Upper lobe of left lung (tissue), 6 donors: ENCODE results near the gene UBE2L5. TPM values are rescaled to one million over a fixed set of nuclear protein-coding genes. Genes with fewer than 3 reads are reported as not detected.
"Not testable (repeated sequence)": the region's sequence is repeated elsewhere in the genome, so short reads cannot be mapped to it uniquely, and the experiment has no call there.

ENCODE experiments used
- ATAC-seq, 2 donors: fragments of 200-7000 bp; cut with Tn5 transposase; one replicate each; pipeline ENCODE4 v1.9.1; 2022; ENCODE audit warnings: mild to moderate bottlenecking in 2 of 2, moderate library complexity in 2 of 2; ENCODE audit not compliant: low FRiP score in 2 of 2
- DNase-seq, 2 donors: peaks; one replicate each; pipeline ENCODE4 v3.0.0-alpha.2; 2019 to 2020
- H3K27ac ChIP-seq, 4 donors: fragments of 200-600 bp; sonication (generic); one replicate each; pipeline ENCODE4 v1.5.1; 2016 to 2019
- H3K27me3 ChIP-seq, 4 donors: fragments of 200-600 bp; sonication (generic); one replicate each; pipeline ENCODE4 v1.5.1; 2017 to 2019
- H3K36me3 ChIP-seq, 4 donors: fragments of 200-600 bp; sonication (generic); one replicate each; pipeline ENCODE4 v1.5.1; 2016 to 2019
- H3K4me1 ChIP-seq, 4 donors: fragments of 200-600 bp; sonication (generic); one replicate each; pipeline ENCODE4 v1.5.1; 2018 to 2019
- H3K4me3 ChIP-seq, 4 donors: fragments of 200-600 bp; sonication (generic); one replicate each; pipeline ENCODE4 v1.5.1; 2017 to 2019; ENCODE audit warnings: mild to moderate bottlenecking in 2 of 4, moderate library complexity in 1 of 4
- H3K9me3 ChIP-seq, 4 donors: fragments of 200-600 bp; sonication (generic); one replicate each; pipeline ENCODE4 v1.5.1; 2018 to 2019
- EP300 ChIP-seq, 4 donors: sonication (generic); formaldehyde crosslinking; IDR thresholded peaks; one replicate each; pipeline ENCODE4 v1.5.1; 2017; ENCODE audit warnings: antibody characterized with exemption in 4 of 4, control low read depth in 2 of 4
- POLR2A ChIP-seq, 4 donors: fragments of 450-650 bp; IDR thresholded peaks; one replicate each; pipeline ENCODE4 v1.5.1; 2016 to 2017; ENCODE audit warnings: antibody characterized with exemption in 4 of 4, mild to moderate bottlenecking in 2 of 4
- POLR2AphosphoS5 ChIP-seq, 2 donors: sonication (generic); formaldehyde crosslinking; IDR thresholded peaks; one replicate each; pipeline ENCODE4 v1.5.1; 2017; ENCODE audit warnings: antibody characterized with exemption in 2 of 2
- WGBS, 2 donors: methylation state at CpG; one replicate each; pipeline ENCODE4 v1.1.5; 2017 to 2018; 5-methylcytosine and 5-hydroxymethylcytosine counted together
- total RNA-seq, 6 donors: library from RNA; depleted of rRNA in 4 of 6; stranded (reverse); fragments of >200 nt in 4 of 6; gene quantifications; one replicate each; pipeline versions ENCODE4 v1.1.0 to v1.2.1, GENCODE V29; 2016 to 2021
- TF ChIP-seq, protein P1 (sequence below), 6 experiments: fragments of 450-650 bp in 4 of 6; fragments of 200-600 bp in 2 of 6; sonication (generic) in 2 of 6; IDR thresholded peaks; one replicate each; pipeline ENCODE4 v1.5.1; 2016 to 2019; ENCODE audit warnings: antibody characterized with exemption in 6 of 6
- donor health status: DM: no; HTN: no; CAD: no; lungs with moderate emphysema.
- donor health status: DM: no; HTN: yes; CAD: no; lungs with severe emphysema.

Gene UBE2L5
- total RNA-seq, 6 donors from 2014 or later, result not detected

DNA sequence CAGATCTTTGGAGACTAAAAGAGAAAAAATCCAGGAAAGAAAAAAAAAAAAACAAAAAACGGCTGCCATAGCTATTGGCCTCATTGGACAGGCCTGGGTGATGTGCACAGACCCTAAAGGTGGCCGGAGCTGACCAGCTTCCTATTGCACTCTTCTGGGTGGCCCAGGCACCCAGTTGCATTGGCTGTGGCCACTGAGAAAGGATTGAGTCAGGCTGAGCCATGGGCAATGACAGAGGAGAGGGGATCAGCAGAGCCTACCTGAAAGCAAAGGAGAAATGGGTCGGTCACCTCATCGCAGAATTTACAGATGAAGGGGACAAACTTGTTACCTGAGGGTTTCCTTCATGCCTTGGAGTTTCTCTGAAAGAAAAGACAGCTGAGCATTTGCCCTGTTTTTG is 26.1 kb downstream of the UBE2L5 start:
- H3K36me3 ChIP-seq, result no peaks in the 10 kb centered on the region
- TF ChIP-seq EP300 (IDR thresholded peaks at IDR 0.05), result no peak
- TF ChIP-seq POLR2A (IDR thresholded peaks at IDR 0.05), result no peak
- TF ChIP-seq POLR2AphosphoS5 (IDR thresholded peaks at IDR 0.05), result no peak
- TF ChIP-seq, protein P1, sequence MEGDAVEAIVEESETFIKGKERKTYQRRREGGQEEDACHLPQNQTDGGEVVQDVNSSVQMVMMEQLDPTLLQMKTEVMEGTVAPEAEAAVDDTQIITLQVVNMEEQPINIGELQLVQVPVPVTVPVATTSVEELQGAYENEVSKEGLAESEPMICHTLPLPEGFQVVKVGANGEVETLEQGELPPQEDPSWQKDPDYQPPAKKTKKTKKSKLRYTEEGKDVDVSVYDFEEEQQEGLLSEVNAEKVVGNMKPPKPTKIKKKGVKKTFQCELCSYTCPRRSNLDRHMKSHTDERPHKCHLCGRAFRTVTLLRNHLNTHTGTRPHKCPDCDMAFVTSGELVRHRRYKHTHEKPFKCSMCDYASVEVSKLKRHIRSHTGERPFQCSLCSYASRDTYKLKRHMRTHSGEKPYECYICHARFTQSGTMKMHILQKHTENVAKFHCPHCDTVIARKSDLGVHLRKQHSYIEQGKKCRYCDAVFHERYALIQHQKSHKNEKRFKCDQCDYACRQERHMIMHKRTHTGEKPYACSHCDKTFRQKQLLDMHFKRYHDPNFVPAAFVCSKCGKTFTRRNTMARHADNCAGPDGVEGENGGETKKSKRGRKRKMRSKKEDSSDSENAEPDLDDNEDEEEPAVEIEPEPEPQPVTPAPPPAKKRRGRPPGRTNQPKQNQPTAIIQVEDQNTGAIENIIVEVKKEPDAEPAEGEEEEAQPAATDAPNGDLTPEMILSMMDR (IDR thresholded peaks at IDR 0.05), result no peak
- ATAC-seq (no peak), DNase-seq (no peak)
- peaks cover 11 to 16% (median 14%) of the 10 kb centered on the region in 4 donors for H3K4me1 ChIP-seq
- no peak overlapping the region for H3K4me3 ChIP-seq
- H3K27me3 ChIP-seq, result no peaks in the 10 kb centered on the region
- H3K9me3 ChIP-seq, result no peaks in the 10 kb centered on the region
- 92 to 97% methylated on average over 4 of the region's 4 CpGs for WGBS, 2 donors
- no peak overlapping the region for H3K27ac ChIP-seq

DNA sequence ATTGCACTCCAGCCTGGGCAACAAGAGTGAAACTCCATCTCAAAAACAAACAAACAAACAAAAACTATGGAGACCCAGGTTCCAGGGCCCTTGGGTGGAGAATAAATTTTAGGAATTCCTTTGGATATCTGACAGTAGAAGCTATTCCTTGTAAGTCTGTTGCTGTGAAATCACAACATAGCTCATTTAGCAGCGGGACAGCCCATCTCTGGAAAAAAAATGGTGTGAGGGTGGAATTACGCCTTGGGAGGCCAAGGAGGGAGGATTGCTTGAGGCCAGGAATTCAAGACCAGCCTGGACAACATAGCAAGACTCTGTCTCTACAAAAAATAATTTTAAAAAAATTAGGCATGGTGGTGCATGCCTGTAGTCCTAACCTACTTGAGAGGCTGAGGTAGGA is 27.8 kb downstream of the UBE2L5 start:
- Histone ChIP-seq H3K36me3 (no peaks in the 10 kb centered on the region), H3K27ac (no peak overlapping the region), H3K4me1 (peaks cover 9 to 15% (median 13%) of the 10 kb centered on the region in 4 donors), H3K27me3 (no peaks in the 10 kb centered on the region), H3K9me3 (no peaks in the 10 kb centered on the region), H3K4me3 (no peak overlapping the region)
- 98 to 100% methylated on average over 2 of the region's 2 CpGs for WGBS, 2 donors
- DNase-seq (no peak), ATAC-seq (no peak)
- TF ChIP-seq POLR2AphosphoS5 (IDR thresholded peaks at IDR 0.05) (no peak), POLR2A (IDR thresholded peaks at IDR 0.05) (no peak), EP300 (IDR thresholded peaks at IDR 0.05) (no peak)
- TF ChIP-seq, protein P1 (IDR thresholded peaks at IDR 0.05), result no peak

DNA sequence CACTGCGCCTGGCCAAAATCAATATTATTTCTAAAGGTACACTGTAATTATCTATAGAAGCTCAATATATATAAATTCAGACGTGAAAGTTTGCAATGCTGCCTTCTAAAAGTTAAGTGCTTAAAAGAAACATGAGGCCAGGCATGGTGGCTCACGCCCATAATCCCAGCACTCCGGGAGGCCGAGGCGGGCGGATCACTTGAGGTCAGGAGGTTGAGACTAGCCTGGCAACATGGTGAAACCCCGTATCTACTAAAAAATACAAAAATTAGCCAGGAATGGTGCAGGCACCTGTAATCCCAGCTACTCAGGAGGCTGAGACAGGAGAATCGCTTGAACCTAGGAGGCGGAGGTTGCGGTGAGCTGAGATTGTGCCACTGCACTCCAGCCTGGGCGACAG is 29.2 kb downstream of the UBE2L5 start:
- DNase-seq, result peak in 1 of 2 donors; percentile 34
- WGBS, 2 donors, result 92 to 97% methylated on average over 12 of the region's 12 CpGs
- not testable (repeated sequence) for H3K36me3 ChIP-seq, H3K9me3 ChIP-seq, H3K4me1 ChIP-seq, H3K27me3 ChIP-seq, ATAC-seq, H3K27ac ChIP-seq, H3K4me3 ChIP-seq

DNA sequence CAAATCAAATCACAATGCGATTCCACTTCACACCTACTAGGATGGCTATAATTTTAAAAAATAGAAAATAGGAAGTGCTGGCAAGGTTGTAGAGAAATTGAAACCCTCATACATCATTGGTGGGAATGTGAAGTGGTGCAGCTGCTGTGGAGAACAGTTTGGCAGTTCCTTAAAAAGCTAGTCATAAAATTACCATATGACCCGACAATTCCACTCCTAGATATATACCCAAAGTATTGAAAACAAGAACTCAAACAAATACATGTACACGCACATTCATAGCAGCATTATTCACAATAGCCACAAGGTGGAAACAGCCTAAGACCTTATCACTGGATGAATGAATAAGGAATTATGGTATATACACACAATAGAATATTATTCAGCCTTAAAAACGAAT is 31.4 kb downstream of the UBE2L5 start:
- ATAC-seq (no peak), DNase-seq (no peak)
- H3K4me3 ChIP-seq, result no peak overlapping the region
- WGBS, 2 donors, result 79 to 81% methylated on average over 4 of the region's 4 CpGs
- H3K27ac ChIP-seq, result no peak overlapping the region
- TF ChIP-seq, protein P1 (IDR thresholded peaks at IDR 0.05), result peak in 1 of 6 experiments; percentile 27
- TF ChIP-seq EP300 (IDR thresholded peaks at IDR 0.05) (no peak), POLR2AphosphoS5 (IDR thresholded peaks at IDR 0.05) (no peak)
- H3K27me3 ChIP-seq, result no peaks in the 10 kb centered on the region
- no peaks in the 10 kb centered on the region for H3K9me3 ChIP-seq
- no peaks in the 10 kb centered on the region for H3K4me1 ChIP-seq
- H3K36me3 ChIP-seq, result peaks cover 0 to 3% (median 0%) of the 10 kb centered on the region in 4 donors

DNA sequence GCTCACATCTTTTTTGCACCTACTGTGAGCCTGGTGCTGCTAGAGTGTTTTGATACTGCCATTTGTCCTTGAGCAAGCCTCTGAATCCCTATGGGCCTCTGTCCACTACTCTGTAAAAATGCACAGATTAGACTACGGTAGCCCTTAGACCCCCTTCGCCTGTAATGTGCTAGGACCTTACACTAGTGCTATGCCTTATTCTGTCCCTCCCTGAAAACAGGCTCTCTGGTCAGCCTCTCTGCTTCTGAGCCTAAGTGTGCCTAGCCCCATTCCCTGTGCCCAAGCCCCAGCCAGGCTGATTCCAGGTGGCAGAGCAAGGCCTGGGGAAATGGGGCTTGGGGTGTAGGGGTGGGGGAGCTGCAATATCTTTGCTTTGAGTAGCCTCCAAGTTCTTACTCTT is 32.7 kb downstream of the UBE2L5 start:
- H3K9me3 ChIP-seq, result no peaks in the 10 kb centered on the region
- no peak overlapping the region for H3K27ac ChIP-seq
- WGBS, 2 donors, result 87 to 93% methylated on average over 2 of the region's 2 CpGs
- DNase-seq (no peak), ATAC-seq (no peak)
- H3K4me3 ChIP-seq, result no peak overlapping the region
- TF ChIP-seq POLR2AphosphoS5 (IDR thresholded peaks at IDR 0.05) (no peak), POLR2A (IDR thresholded peaks at IDR 0.05) (no peak), EP300 (IDR thresholded peaks at IDR 0.05) (no peak)
- TF ChIP-seq, protein P1 (IDR thresholded peaks at IDR 0.05), result no peak
- H3K27me3 ChIP-seq, result no peaks in the 10 kb centered on the region
- peaks cover 0 to 16% (median 0%) of the 10 kb centered on the region in 4 donors for H3K36me3 ChIP-seq
- H3K4me1 ChIP-seq, result peaks cover 0 to 4% (median 2%) of the 10 kb centered on the region in 4 donors
